Osteoblast (primary cell): ENCODE results near the gene MRPL54. TPM values are rescaled to one million over a fixed set of nuclear protein-coding genes. Genes with fewer than 3 reads are reported as not detected.

Experiments used
- DNase-seq: peaks from one replicate; pipeline ENCODE4 v3.0.0; 2011; ENCODE audit warnings: low spot score, mixed read lengths; ENCODE audit not compliant: insufficient read length; ENCODE audit errors: missing footprints
- H2AFZ ChIP-seq: 2 replicates; pipeline ENCODE4 v1.6.0; 2011; ENCODE audit warnings: mild to moderate bottlenecking, low read length
- H3K27ac ChIP-seq: 2 replicates; pipeline ENCODE4 v1.5.1; 2011; ENCODE audit warnings: mild to moderate bottlenecking, low read depth, low read length, moderate library complexity
- H3K27me3 ChIP-seq: 2 replicates; pipeline ENCODE4 v1.6.0; 2012; ENCODE audit warnings: mild to moderate bottlenecking, control low read depth, inconsistent platforms, low read length, moderate library complexity; ENCODE audit not compliant: insufficient read depth
- H3K36me3 ChIP-seq: 2 replicates; pipeline ENCODE4 v1.5.1; 2011; ENCODE audit warnings: mild to moderate bottlenecking, low read length, control low read depth, moderate library complexity; ENCODE audit not compliant: insufficient read depth
- H3K4me1 ChIP-seq: 2 replicates; pipeline ENCODE4 v1.5.1; 2011; ENCODE audit warnings: mild to moderate bottlenecking, low read length, control low read depth, moderate library complexity; ENCODE audit not compliant: insufficient read depth
- H3K4me2 ChIP-seq: 2 replicates; pipeline ENCODE4 v1.6.0; 2011; ENCODE audit warnings: mild to moderate bottlenecking, low read length; ENCODE audit not compliant: insufficient read depth
- H3K4me3 ChIP-seq: fragments of 200-600 bp; sonication (generic); 3 replicates; pipeline ENCODE4 v1.5.1; 2012; ENCODE audit warnings: mild to moderate bottlenecking, low read length, inconsistent platforms; ENCODE audit not compliant: insufficient read depth
- H3K79me2 ChIP-seq: 2 replicates; pipeline ENCODE4 v1.6.0; 2012; ENCODE audit warnings: mild to moderate bottlenecking, low read length, control low read depth, inconsistent platforms; ENCODE audit not compliant: insufficient read depth
- H3K9me3 ChIP-seq: 2 replicates; pipeline ENCODE4 v1.5.1; 2011; ENCODE audit warnings: low read depth, low read length, control low read depth
- H4K20me1 ChIP-seq: 2 replicates; pipeline ENCODE4 v1.6.0; 2012; ENCODE audit warnings: mild to moderate bottlenecking, low read length, control low read depth; ENCODE audit not compliant: insufficient read depth
- total RNA-seq: library from RNA; depleted of rRNA; stranded (reverse); fragments of >200 nt; gene quantifications from 2 replicates; pipeline ENCODE4 v1.2.3, GENCODE V29; 2012
- TF ChIP-seq, protein P1 (sequence below): IDR thresholded peaks from 2 replicates; pipeline ENCODE4 v1.5.1; 2011; ENCODE audit warnings: mild to moderate bottlenecking, low read depth, low read length, moderate library complexity; ENCODE audit errors: extremely low read depth

The MRPL54 gene
- total RNA-seq, 1 donor, result 41.6 TPM

DNA sequence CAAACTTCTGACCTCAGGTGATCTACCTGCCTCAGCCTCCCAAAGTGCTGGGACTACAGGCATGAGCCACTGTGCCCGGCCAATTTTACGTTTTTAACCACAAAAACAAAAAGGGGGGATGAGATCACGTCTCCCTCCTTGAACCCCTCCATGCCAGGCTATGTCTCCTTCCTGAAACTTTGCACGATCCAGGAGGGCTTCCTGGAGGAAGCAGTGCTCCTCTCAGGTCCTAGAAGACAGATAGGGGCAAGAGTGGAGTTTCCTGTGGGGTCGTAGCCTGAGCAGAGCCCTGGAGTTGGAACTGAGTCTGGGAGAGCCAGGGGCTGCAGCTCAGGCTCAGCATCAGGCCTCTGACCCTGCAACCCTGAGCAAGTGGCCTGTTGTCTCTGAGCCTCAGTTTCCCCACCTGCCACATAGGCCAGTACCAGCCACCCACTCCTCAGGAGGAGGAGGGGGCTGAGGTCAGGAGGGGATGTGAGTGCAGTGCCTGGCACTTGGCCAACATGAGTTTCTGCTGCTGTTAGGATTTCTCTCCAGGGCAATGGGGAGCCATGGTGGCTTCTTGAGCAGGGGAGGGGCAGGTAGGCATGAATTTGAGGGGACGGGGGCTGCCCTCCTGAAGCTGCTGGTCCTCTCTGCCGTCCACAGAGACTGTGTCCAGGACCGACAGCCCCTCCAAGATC is 17.0 kb upstream of the MRPL54 start:
- peaks cover 3% of the 10 kb centered on the region for H3K36me3 ChIP-seq
- no peak overlapping the region for H3K4me2 ChIP-seq
- TF ChIP-seq, protein P1, sequence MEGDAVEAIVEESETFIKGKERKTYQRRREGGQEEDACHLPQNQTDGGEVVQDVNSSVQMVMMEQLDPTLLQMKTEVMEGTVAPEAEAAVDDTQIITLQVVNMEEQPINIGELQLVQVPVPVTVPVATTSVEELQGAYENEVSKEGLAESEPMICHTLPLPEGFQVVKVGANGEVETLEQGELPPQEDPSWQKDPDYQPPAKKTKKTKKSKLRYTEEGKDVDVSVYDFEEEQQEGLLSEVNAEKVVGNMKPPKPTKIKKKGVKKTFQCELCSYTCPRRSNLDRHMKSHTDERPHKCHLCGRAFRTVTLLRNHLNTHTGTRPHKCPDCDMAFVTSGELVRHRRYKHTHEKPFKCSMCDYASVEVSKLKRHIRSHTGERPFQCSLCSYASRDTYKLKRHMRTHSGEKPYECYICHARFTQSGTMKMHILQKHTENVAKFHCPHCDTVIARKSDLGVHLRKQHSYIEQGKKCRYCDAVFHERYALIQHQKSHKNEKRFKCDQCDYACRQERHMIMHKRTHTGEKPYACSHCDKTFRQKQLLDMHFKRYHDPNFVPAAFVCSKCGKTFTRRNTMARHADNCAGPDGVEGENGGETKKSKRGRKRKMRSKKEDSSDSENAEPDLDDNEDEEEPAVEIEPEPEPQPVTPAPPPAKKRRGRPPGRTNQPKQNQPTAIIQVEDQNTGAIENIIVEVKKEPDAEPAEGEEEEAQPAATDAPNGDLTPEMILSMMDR, result no peak
- no peak overlapping the region for H3K27ac ChIP-seq
- H2AFZ ChIP-seq, result no peak overlapping the region
- no peaks in the 10 kb centered on the region for H3K9me3 ChIP-seq
- no peaks in the 10 kb centered on the region for H4K20me1 ChIP-seq
- no peaks in the 10 kb centered on the region for H3K4me1 ChIP-seq
- DNase-seq, result no peak
- H3K79me2 ChIP-seq, result no peaks in the 10 kb centered on the region
- no peak overlapping the region for H3K4me3 ChIP-seq
- H3K27me3 ChIP-seq, result no peaks in the 10 kb centered on the region

DNA sequence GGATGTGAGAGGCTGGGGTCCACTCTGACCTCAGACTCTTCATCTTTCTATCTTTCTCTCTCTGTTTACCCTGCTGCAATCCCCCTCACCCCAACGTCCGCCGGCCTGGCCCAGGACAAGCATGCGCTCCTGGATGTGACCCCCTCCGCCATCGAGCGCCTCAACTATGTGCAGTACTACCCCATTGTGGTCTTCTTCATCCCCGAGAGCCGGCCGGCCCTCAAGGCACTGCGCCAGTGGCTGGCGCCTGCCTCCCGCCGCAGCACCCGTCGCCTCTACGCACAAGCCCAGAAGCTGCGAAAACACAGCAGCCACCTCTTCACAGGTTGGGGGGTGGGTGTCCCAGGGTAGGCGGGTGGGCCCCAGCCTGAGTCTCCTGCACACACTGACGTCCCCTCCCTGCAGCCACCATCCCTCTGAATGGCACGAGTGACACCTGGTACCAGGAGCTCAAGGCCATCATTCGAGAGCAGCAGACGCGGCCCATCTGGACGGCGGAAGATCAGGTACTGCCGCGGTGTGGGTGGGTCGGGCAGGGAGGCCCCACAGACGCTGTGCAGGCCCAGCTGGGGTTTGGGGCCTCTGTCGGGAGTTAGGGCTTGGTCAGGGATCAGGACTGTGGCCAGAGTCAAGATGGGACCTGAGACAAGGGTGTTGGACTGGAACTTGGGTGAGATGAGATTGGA is 16.0 kb upstream of the MRPL54 start:
- H3K79me2 ChIP-seq, result no peaks in the 10 kb centered on the region
- no peak overlapping the region for H3K4me3 ChIP-seq
- TF ChIP-seq, protein P1, result no peak
- DNase-seq, result no peak
- no peaks in the 10 kb centered on the region for H3K9me3 ChIP-seq
- H3K36me3 ChIP-seq, result peaks cover 8% of the 10 kb centered on the region
- H3K27me3 ChIP-seq, result no peaks in the 10 kb centered on the region
- H3K4me2 ChIP-seq, result no peak overlapping the region
- H3K27ac ChIP-seq, result no peak overlapping the region
- H3K4me1 ChIP-seq, result no peaks in the 10 kb centered on the region
- no peak overlapping the region for H2AFZ ChIP-seq
- no peaks in the 10 kb centered on the region for H4K20me1 ChIP-seq

DNA sequence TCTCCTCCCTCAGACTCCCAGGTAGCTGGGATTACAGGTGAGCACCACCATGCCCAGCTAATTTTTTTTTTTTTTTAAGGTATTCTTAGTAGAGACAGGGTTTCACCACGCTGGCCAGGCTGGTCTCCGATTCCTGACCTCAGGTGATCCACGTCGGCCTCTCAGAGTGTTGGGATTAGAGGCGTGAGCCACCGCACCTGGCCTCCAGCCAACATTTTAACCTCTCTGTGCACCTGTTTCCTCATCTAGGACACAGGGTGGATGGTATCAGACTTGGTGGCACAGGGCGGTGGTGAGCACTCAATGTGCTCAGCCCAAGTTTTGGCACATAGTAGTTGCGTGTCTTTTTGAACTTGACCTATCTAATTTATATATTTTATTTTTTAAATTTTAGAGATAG is 13.5 kb upstream of the MRPL54 start:
- Histone ChIP-seq H3K4me3 (no peak overlapping the region), H3K4me2 (no peak overlapping the region), H3K9me3 (no peaks in the 10 kb centered on the region), H3K27ac (no peak overlapping the region), H3K36me3 (peaks cover 8% of the 10 kb centered on the region), H4K20me1 (no peaks in the 10 kb centered on the region), H3K79me2 (no peaks in the 10 kb centered on the region), H3K27me3 (no peaks in the 10 kb centered on the region), H2AFZ (no peak overlapping the region), H3K4me1 (no peaks in the 10 kb centered on the region)
- TF ChIP-seq, protein P1, result no peak
- DNase-seq, result no peak

DNA sequence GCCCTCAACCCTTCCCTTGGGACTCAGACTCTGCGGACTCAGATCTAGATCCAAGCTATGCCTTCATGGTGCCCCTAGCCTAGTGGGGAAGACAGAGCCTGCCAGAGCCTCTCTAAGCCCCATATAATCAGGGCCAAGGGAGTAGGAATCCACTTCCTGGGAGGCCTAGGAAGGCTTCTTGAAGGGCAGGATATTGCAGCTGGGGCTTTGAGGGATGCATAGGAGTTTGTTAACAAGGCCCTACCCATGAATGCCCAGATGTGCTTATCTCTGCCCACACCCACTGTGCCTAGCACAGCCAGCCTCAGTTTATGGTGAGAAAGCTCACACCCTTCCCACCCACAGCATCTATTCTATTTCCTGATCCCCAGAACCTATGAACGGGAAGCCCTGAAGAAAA is 12.3 kb upstream of the MRPL54 start:
- no peak overlapping the region for H3K4me2 ChIP-seq
- H3K9me3 ChIP-seq, result no peaks in the 10 kb centered on the region
- no peaks in the 10 kb centered on the region for H3K4me1 ChIP-seq
- H3K36me3 ChIP-seq, result peaks cover 8% of the 10 kb centered on the region
- H3K27me3 ChIP-seq, result no peaks in the 10 kb centered on the region
- DNase-seq, result no peak
- TF ChIP-seq, protein P1, result no peak
- H4K20me1 ChIP-seq, result no peaks in the 10 kb centered on the region
- H3K79me2 ChIP-seq, result no peaks in the 10 kb centered on the region
- no peak overlapping the region for H3K4me3 ChIP-seq
- H2AFZ ChIP-seq, result no peak overlapping the region
- no peak overlapping the region for H3K27ac ChIP-seq
